NB4 (cell line): Measurements from ENCODE around the gene RAD51B.

ENCODE experiments used
- CTCF ChIP-seq: IDR thresholded peaks from one replicate; pipeline ENCODE4 v1.5.1; 2012; ENCODE audit warnings: low read depth, low read length
- MAX ChIP-seq: IDR thresholded peaks from 2 replicates; pipeline ENCODE4 v1.6.1; 2011; ENCODE audit warnings: low read depth, low read length
- POLR2A ChIP-seq: IDR thresholded peaks from 2 replicates; pipeline ENCODE4 v1.6.1; 2011; ENCODE audit warnings: mild to moderate bottlenecking; ENCODE audit not compliant: insufficient read length; ENCODE audit errors: extremely low read depth

GRCh38 chr14:68111097-68111852 lies 291.7 kb downstream of the RAD51B start:
- TF ChIP-seq CTCF = no peak
- TF ChIP-seq POLR2A = no peak
- TF ChIP-seq MAX = no peak
